ENCODE results near the gene CAMK1. TPM values are rescaled to one million over a fixed set of nuclear protein-coding genes. Genes with fewer than 3 reads are reported as not detected.
A peak's percentile ranks its signal among the peaks of the same experiment; 100 is the strongest.

CAMK1 gene
- total RNA-seq, 1 donor, result 41.5 TPM

DNA sequence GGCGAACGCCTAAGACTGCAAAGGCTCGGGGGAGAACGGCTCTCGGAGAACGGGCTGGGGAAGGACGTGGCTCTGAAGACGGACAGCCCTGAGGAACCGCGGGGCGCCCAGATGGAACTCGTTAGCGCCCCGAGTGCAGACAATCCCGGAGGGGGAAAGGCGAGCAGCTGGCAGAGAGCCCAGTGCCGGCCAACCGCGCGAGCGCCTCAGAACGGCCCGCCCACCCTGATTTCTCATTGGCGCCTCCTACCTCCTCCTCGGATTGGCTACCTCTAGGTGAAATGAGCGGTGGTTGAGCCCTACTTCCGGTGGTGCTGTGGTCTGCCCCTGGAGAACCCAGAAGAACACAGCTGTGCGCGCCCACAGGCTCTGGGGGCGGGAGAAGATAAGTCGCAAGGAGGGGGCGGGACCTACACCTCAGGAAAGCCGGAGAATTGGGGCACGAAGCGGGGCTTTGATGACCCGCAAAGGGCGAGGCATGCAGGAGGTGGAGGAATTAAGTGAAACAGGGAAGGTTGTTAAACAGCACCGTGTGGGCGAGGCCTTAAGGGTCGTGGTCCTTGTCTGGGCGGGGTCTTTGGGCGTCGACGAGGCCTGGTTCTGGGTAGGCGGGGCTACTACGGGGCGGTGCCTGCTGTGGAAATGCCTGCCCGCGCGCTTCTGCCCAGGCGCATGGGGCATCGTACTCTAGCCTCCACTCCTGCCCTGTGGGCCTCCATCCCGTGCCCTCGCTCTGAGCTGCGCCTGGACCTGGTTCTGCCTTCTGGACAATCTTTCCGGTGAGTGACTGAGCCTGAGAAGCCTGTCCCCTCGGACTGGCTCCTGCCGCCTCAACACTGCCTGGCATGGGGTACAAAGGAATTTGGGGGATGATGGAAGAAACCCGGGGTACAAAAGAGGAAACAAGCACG lies 19.8 kb downstream of the CAMK1 start, which contains the start of gene OGG1:
OGG1 (plus strand) TSS at position 308 of the 911 bp plus-strand sequence; CDS start at position 643, 335 bp downstream.
- TF ChIP-seq, protein P1, sequence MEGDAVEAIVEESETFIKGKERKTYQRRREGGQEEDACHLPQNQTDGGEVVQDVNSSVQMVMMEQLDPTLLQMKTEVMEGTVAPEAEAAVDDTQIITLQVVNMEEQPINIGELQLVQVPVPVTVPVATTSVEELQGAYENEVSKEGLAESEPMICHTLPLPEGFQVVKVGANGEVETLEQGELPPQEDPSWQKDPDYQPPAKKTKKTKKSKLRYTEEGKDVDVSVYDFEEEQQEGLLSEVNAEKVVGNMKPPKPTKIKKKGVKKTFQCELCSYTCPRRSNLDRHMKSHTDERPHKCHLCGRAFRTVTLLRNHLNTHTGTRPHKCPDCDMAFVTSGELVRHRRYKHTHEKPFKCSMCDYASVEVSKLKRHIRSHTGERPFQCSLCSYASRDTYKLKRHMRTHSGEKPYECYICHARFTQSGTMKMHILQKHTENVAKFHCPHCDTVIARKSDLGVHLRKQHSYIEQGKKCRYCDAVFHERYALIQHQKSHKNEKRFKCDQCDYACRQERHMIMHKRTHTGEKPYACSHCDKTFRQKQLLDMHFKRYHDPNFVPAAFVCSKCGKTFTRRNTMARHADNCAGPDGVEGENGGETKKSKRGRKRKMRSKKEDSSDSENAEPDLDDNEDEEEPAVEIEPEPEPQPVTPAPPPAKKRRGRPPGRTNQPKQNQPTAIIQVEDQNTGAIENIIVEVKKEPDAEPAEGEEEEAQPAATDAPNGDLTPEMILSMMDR (IDR thresholded peaks at IDR 0.05; ENCODE audit: insufficient read depth, low read length), result no peak
- peak; percentile 98 for DNase-seq (ENCODE audit: low read depth)
- peak within 1 kb of the TSS; percentile 96 for H3K4me3 ChIP-seq (ENCODE audit: low read depth, low read length)

DNA sequence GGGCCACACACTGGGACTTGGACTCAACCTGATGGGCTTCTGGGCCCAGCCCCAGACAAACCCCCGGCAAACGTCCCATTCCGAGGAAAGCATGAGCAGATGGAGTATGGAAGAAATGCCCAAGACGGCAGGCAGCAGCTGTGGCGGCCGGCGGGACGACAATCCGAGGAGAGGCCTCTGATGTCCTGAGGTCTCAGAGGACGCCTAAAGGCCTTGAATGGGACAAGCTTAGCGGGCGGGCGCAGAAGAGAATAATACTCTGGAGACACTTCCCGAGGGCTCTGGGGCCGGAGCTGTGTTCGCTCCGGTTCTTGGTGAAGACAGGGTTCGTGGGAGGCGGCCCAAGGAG lies 20.5 kb downstream of the CAMK1 start:
- no peak for DNase-seq (ENCODE audit: low read depth)
- TF ChIP-seq, protein P1 (IDR thresholded peaks at IDR 0.05; ENCODE audit: insufficient read depth, low read length), result no peak

DNA sequence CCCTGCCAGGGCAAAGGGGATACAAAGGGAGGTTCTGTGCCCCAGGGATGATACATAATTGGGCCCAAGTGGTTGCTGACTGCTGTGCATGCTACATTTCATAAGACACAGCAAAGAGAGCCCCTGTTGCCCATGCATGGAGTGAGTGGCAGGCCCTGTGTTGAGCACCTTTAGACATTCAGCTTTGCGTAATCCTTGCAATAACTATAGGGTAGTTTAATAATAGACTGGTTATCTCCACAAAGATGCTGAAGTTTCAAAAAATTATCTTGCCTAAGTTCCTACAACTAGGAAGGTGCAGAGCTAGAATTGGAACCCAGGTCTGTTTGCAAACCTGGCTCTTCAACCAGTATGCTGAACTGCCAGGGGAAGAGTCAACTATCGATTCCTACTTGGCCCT lies 21.7 kb downstream of the CAMK1 start:
- TF ChIP-seq, protein P1 (IDR thresholded peaks at IDR 0.05; ENCODE audit: insufficient read depth, low read length), result no peak
- no peak for DNase-seq (ENCODE audit: low read depth)
- H3K4me3 ChIP-seq (ENCODE audit: low read depth, low read length), result no peak overlapping the region

More for the DNA sequence above, 20.5 kb downstream of the CAMK1 start:
- H3K4me3 ChIP-seq (ENCODE audit: low read depth, low read length), result peak overlapping the region; percentile 65

DNA sequence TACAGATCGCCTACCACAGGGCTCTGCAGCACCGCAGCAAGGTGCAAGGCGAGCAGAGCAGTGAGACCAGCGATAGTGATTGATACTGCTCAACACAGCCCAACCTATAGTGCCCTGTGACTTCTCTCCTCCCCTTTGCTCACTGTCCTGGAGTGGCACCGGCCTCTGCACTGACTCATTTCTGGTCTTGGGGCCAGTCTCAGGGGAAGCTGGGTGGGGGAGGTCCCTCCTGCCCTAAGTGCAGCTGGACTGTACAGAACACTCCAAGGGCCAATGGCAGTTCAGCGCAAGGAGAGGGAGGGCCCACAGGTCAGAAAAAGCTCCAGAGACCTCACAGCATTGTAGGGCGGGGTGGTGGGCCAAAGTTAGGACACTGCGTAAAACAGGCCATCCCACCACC lies 22.5 kb downstream of the CAMK1 start:
- DNase-seq (ENCODE audit: low read depth), result no peak
- no peak overlapping the region for H3K4me3 ChIP-seq (ENCODE audit: low read depth, low read length)
- TF ChIP-seq, protein P1 (IDR thresholded peaks at IDR 0.05; ENCODE audit: insufficient read depth, low read length), result no peak

DNA sequence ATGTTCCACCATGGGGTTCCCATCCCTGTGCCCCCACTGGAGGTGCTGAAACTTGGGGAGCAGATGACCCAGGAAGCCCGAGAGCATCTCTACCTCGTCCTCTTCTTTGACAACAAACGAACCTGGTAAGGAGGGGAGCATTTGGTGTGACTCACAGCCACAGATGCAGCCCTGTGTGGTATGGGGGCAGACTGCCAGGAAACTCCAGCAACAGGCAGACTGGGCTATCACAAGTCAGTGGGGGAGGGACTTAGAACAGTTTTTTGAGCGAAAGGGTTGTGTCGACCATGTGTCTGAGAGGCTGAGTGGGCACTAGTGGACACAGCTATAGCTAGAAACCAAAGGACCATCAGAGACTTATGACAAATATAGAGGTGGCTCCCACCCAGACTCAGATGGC lies 23.4 kb downstream of the CAMK1 start:
- no peak overlapping the region for H3K4me3 ChIP-seq (ENCODE audit: low read depth, low read length)
- TF ChIP-seq, protein P1 (IDR thresholded peaks at IDR 0.05; ENCODE audit: insufficient read depth, low read length), result no peak
- peak; percentile 59 for DNase-seq (ENCODE audit: low read depth)

DNA sequence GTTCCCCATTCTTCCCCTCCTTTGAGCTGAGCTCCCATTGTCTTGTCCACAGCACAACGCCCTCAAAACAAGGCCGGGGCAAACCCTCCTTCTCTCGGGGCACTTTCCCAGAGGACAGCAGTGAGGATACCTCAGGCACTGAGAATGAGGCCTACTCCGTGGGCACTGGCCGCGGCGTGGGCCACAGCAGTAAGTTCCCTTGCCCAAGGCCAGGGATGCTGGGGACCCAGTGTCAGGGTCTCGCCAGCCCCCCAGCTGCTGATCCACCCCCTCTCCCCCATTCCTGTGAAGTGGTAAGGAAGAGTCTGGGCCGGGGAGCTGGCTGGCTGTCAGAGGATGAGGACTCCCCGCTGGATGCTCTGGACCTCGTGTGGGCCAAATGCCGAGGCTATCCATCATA lies 24.2 kb downstream of the CAMK1 start:
- DNase-seq (ENCODE audit: low read depth), result no peak
- TF ChIP-seq, protein P1 (IDR thresholded peaks at IDR 0.05; ENCODE audit: insufficient read depth, low read length), result no peak
- no peak overlapping the region for H3K4me3 ChIP-seq (ENCODE audit: low read depth, low read length)
